HEK293 (cell line): Measurements from ENCODE around the gene ASIC3.

Experiments used
- CTCF ChIA-PET: fragments of 350-600 bp; formaldehyde crosslinking; extraction: SDS; loops from one replicate; lab custom pipeline; 2021; ENCODE audit warnings: antibody characterized with exemption; lab: Yijun Ruan, JAX
- POLR2A ChIA-PET: fragments of 300-600 bp; formaldehyde crosslinking; extraction: SDS; loops from one replicate; lab custom pipeline; 2020; ENCODE audit warnings: antibody characterized with exemption, inconsistent platforms; lab: Yijun Ruan, JAX
- H3K27ac ChIP-seq: fragments of 200-500 bp; sonication (Bioruptor generic); 2 replicates; pipeline ENCODE4 v1.5.1; 2014; ENCODE audit warnings: low read depth, low read length, control low read depth, inconsistent platforms; ENCODE audit errors: extremely low read depth
- H3K36me3 ChIP-seq, 2 experiments: fragments of 200-500 bp in 1 of 2; sonication (Bioruptor generic) in 1 of 2; 1 replicate in 1 of 2; 2 replicates in 1 of 2; pipeline ENCODE4 v1.5.1; 2014 to 2017; ENCODE audit warnings: inconsistent platforms in 2 of 2, low read length in 2 of 2; ENCODE audit not compliant: control insufficient read depth in 2 of 2, insufficient read depth in 1 of 2
- H3K4me1 ChIP-seq: fragments of 200-500 bp; sonication (Bioruptor generic); 2 replicates; pipeline ENCODE4 v1.5.1; 2014; ENCODE audit warnings: mild to moderate bottlenecking, low read length, inconsistent platforms; ENCODE audit not compliant: control insufficient read depth, insufficient read depth
- H3K4me3 ChIP-seq: 2 replicates; pipeline ENCODE4 v1.5.1; 2011; ENCODE audit warnings: low read depth, mild to moderate bottlenecking, control low read depth, low read length, moderate library complexity
- H3K9me3 ChIP-seq: fragments of 200-500 bp; sonication (Bioruptor generic); 2 replicates; pipeline ENCODE4 v1.5.1; 2014; ENCODE audit warnings: low read depth, low read length, inconsistent platforms; ENCODE audit not compliant: control insufficient read depth, insufficient read depth
- IKZF3 ChIP-seq: fragments of 450-650 bp; IDR thresholded peaks from 2 replicates; pipeline ENCODE4 v1.5.0; 2018; ENCODE audit warnings: missing biosample characterization, mild to moderate bottlenecking, missing genetic modification characterization, moderate library complexity
- KLF16 ChIP-seq: fragments of 450-650 bp; formaldehyde crosslinking; IDR thresholded peaks from 2 replicates; pipeline ENCODE4 v1.5.1; 2017; ENCODE audit warnings: missing biosample characterization, missing genetic modification characterization
- OSR2 ChIP-seq: fragments of 450-650 bp; formaldehyde crosslinking; IDR thresholded peaks from 2 replicates; pipeline ENCODE4 v1.5.1; 2016; ENCODE audit warnings: missing biosample characterization, missing genetic modification characterization
- PRDM6 ChIP-seq: fragments of 450-650 bp; formaldehyde crosslinking; IDR thresholded peaks from 2 replicates; pipeline ENCODE4 v1.5.1; 2017; ENCODE audit warnings: missing biosample characterization, missing genetic modification characterization
- ZBTB21 ChIP-seq: fragments of 450-650 bp; formaldehyde crosslinking; IDR thresholded peaks from 2 replicates; pipeline ENCODE4 v1.5.1; 2017; ENCODE audit warnings: missing biosample characterization, missing genetic modification characterization
- ZEB2 ChIP-seq: fragments of 450-650 bp; formaldehyde crosslinking; IDR thresholded peaks from 2 replicates; pipeline ENCODE4 v1.5.1; 2016; ENCODE audit warnings: missing biosample characterization, missing genetic modification characterization
- ZNF112 ChIP-seq: fragments of 450-650 bp; formaldehyde crosslinking; IDR thresholded peaks from 2 replicates; pipeline ENCODE4 v1.5.0; 2017; ENCODE audit warnings: missing biosample characterization, missing genetic modification characterization
- ZNF2 ChIP-seq: fragments of 450-650 bp; formaldehyde crosslinking; IDR thresholded peaks from 2 replicates; pipeline ENCODE4 v1.5.1; 2016; ENCODE audit warnings: missing biosample characterization, missing genetic modification characterization
- ZNF239 ChIP-seq: fragments of 450-650 bp; formaldehyde crosslinking; IDR thresholded peaks from 2 replicates; pipeline ENCODE4 v1.5.1; 2016; ENCODE audit warnings: missing biosample characterization, missing genetic modification characterization
- ZNF324 ChIP-seq: fragments of 450-650 bp; formaldehyde crosslinking; IDR thresholded peaks from 2 replicates; pipeline ENCODE4 v1.5.1; 2016; ENCODE audit warnings: missing biosample characterization, missing genetic modification characterization
- ZNF391 ChIP-seq: fragments of 450-650 bp; formaldehyde crosslinking; IDR thresholded peaks from 2 replicates; pipeline ENCODE4 v1.5.1; 2016; ENCODE audit warnings: low read depth, missing biosample characterization, missing genetic modification characterization, borderline replicate concordance
- ZNF48 ChIP-seq: fragments of 450-650 bp; formaldehyde crosslinking; IDR thresholded peaks from 2 replicates; pipeline ENCODE4 v1.5.1; 2016; ENCODE audit warnings: missing biosample characterization, missing genetic modification characterization
- ZNF501 ChIP-seq: fragments of 450-650 bp; formaldehyde crosslinking; IDR thresholded peaks from 2 replicates; pipeline ENCODE4 v1.5.1; 2016; ENCODE audit warnings: missing biosample characterization, missing genetic modification characterization
- ZNF555 ChIP-seq: fragments of 450-650 bp; formaldehyde crosslinking; conservative IDR thresholded peaks from 2 replicates; pipeline ENCODE4 v1.5.1; 2017; ENCODE audit warnings: missing biosample characterization, mild to moderate bottlenecking, missing genetic modification characterization, inconsistent platforms
- ZNF571 ChIP-seq: fragments of 450-650 bp; formaldehyde crosslinking; IDR thresholded peaks from 2 replicates; pipeline ENCODE4 v1.5.0; 2017; ENCODE audit warnings: missing biosample characterization, missing genetic modification characterization
- ZNF664 ChIP-seq: fragments of 450-650 bp; formaldehyde crosslinking; IDR thresholded peaks from 2 replicates; pipeline ENCODE4 v1.5.1; 2016; ENCODE audit warnings: missing biosample characterization, missing genetic modification characterization
- ZNF692 ChIP-seq: fragments of 450-650 bp; formaldehyde crosslinking; IDR thresholded peaks from 2 replicates; pipeline ENCODE4 v1.5.1; 2016; ENCODE audit warnings: missing biosample characterization, missing genetic modification characterization
- ZNF704 ChIP-seq: fragments of 450-650 bp; formaldehyde crosslinking; IDR thresholded peaks from 2 replicates; pipeline ENCODE4 v1.5.1; 2016; ENCODE audit warnings: missing biosample characterization, missing genetic modification characterization
- ZNF707 ChIP-seq: fragments of 450-650 bp; formaldehyde crosslinking; IDR thresholded peaks from 2 replicates; pipeline ENCODE4 v1.5.1; 2016; ENCODE audit warnings: missing biosample characterization, missing genetic modification characterization
- ZNF792 ChIP-seq: fragments of 450-650 bp; formaldehyde crosslinking; IDR thresholded peaks from 2 replicates; pipeline ENCODE4 v1.5.1; 2016; ENCODE audit warnings: missing biosample characterization, missing genetic modification characterization
- ZNF843 ChIP-seq: fragments of 450-650 bp; formaldehyde crosslinking; IDR thresholded peaks from 2 replicates; pipeline ENCODE4 v1.5.1; 2016; ENCODE audit warnings: missing biosample characterization, missing genetic modification characterization
- ZSCAN16 ChIP-seq: fragments of 450-650 bp; formaldehyde crosslinking; IDR thresholded peaks from 2 replicates; pipeline ENCODE4 v1.5.1; 2016; ENCODE audit warnings: missing biosample characterization, missing genetic modification characterization
- TF ChIP-seq, protein P1 (sequence below): fragments of 450-650 bp; formaldehyde crosslinking; IDR thresholded peaks from 2 replicates; pipeline ENCODE4 v1.5.1; 2017; ENCODE audit warnings: missing biosample characterization, missing genetic modification characterization
- TF ChIP-seq, protein P2 (sequence below): fragments of 450-650 bp; formaldehyde crosslinking; IDR thresholded peaks from 2 replicates; pipeline ENCODE4 v1.5.1; 2016; ENCODE audit warnings: missing biosample characterization, missing genetic modification characterization
- TF ChIP-seq, protein P3 (sequence below): fragments of 450-650 bp; formaldehyde crosslinking; IDR thresholded peaks from 2 replicates; pipeline ENCODE4 v1.5.1; 2017; ENCODE audit warnings: missing biosample characterization, missing genetic modification characterization

Gene ASIC3

GRCh38 chr7:151085691-151086620 is 37.6 kb downstream of the ASIC3 start, which contains the start of gene AGAP3 (continued):
- TF ChIP-seq ZNF707 (tag by site-specific recombination) (no peak), OSR2 (tag by site-specific recombination) (no peak), ZNF843 (peak; percentile 32; the same call in 1 of the 2 replicates), ZNF704 (no peak), ZNF692 (tag by site-specific recombination) (peak; percentile 61), ZNF664 (tag by site-specific recombination) (no peak), IKZF3 (tag by site-specific recombination) (peak; percentile 77), ZNF239 (tag by site-specific recombination) (no peak)

DNA sequence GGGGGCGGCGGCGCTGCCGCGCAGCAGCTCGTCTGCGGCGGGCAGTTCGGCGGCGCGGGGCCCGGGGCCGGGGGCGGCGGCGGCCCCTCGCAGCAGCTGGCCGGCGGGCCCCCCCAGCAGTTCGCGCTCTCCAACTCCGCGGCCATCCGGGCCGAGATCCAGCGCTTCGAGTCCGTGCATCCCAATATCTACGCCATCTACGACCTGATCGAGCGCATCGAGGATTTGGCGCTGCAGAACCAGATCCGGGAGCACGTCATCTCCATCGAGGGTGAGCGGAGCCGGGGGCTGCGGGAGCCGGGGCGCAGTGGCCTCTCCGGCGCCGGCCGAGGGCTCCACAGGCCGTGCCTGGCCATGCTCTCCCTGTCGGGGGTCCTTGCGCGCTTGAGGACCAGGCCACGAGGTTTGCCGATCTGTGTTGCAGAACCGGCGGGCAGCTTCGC is 38.5 kb downstream of the ASIC3 start:
- CTCF ChIA-PET: interaction anchor here (0.5 to 0.7 kb wide), 2 partner anchors 20 to 24 kb away, joined by 3 to 4 read pairs; no protein-coding TSS in a partner anchor
- POLR2A ChIA-PET: interaction anchor here (1.8 kb wide), 1 partner anchor 22 kb away, joined by 4 read pairs; no protein-coding TSS in a partner anchor
- Histone ChIP-seq H3K4me3 (peak overlapping the region; percentile 80), H3K9me3 (no peaks in the 10 kb centered on the region), H3K36me3 (peaks cover 0 to 22% of the 10 kb centered on the region in 2 experiments; a peak in 1 of 3 replicates), H3K4me1 (peaks cover 7% of the 10 kb centered on the region), H3K27ac (peak overlapping the region; percentile 82)
- TF ChIP-seq ZNF501 (tag by site-specific recombination) (peak; percentile 67), ZEB2 (tag by site-specific recombination) (peak; percentile 43), ZNF112 (tag by site-specific recombination) (no peak), ZBTB21 (no peak), ZNF692 (tag by site-specific recombination) (0 out of 2 replicates have a peak, but pooled peaks have one; percentile 9), ZSCAN16 (tag by site-specific recombination) (no peak), ZNF391 (tag by site-specific recombination) (no peak), ZNF555 (no peak), ZNF571 (tag by site-specific recombination) (no peak), PRDM6 (tag by site-specific recombination) (no peak), ZNF2 (peak; percentile 49; the same call in 1 of the 2 replicates), ZNF792 (tag by site-specific recombination) (0 out of 2 replicates have a peak, but pooled peaks have one; percentile 33), ZNF324 (tag by site-specific recombination) (0 out of 2 replicates have a peak, but pooled peaks have one; percentile 56), ZNF48 (tag by site-specific recombination) (no peak), KLF16 (tag by site-specific recombination) (no peak)
- TF ChIP-seq, protein P1, sequence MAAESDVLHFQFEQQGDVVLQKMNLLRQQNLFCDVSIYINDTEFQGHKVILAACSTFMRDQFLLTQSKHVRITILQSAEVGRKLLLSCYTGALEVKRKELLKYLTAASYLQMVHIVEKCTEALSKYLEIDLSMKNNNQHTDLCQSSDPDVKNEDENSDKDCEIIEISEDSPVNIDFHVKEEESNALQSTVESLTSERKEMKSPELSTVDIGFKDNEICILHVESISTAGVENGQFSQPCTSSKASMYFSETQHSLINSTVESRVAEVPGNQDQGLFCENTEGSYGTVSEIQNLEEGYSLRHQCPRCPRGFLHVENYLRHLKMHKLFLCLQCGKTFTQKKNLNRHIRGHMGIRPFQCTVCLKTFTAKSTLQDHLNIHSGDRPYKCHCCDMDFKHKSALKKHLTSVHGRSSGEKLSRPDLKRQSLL (tag by site-specific recombination): peak; percentile 49; the same call in 1 of the 2 replicates
- TF ChIP-seq, protein P2, sequence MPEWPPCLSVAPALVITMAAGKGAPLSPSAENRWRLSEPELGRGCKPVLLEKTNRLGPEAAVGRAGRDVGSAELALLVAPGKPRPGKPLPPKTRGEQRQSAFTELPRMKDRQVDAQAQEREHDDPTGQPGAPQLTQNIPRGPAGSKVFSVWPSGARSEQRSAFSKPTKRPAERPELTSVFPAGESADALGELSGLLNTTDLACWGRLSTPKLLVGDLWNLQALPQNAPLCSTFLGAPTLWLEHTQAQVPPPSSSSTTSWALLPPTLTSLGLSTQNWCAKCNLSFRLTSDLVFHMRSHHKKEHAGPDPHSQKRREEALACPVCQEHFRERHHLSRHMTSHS (tag by site-specific recombination): no peak
- TF ChIP-seq, protein P3, sequence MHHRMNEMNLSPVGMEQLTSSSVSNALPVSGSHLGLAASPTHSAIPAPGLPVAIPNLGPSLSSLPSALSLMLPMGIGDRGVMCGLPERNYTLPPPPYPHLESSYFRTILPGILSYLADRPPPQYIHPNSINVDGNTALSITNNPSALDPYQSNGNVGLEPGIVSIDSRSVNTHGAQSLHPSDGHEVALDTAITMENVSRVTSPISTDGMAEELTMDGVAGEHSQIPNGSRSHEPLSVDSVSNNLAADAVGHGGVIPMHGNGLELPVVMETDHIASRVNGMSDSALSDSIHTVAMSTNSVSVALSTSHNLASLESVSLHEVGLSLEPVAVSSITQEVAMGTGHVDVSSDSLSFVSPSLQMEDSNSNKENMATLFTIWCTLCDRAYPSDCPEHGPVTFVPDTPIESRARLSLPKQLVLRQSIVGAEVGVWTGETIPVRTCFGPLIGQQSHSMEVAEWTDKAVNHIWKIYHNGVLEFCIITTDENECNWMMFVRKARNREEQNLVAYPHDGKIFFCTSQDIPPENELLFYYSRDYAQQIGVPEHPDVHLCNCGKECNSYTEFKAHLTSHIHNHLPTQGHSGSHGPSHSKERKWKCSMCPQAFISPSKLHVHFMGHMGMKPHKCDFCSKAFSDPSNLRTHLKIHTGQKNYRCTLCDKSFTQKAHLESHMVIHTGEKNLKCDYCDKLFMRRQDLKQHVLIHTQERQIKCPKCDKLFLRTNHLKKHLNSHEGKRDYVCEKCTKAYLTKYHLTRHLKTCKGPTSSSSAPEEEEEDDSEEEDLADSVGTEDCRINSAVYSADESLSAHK (tag by site-specific recombination): 0 out of 2 replicates have a peak, but pooled peaks have one; percentile 26
